GM19023 (cell line): ENCODE results near the gene ANGEL2.
"Not testable (repeated sequence)": the region's sequence is repeated elsewhere in the genome, so short reads cannot be mapped to it uniquely, and the experiment has no call there.

Source experiments
- ATAC-seq: cut with Tn5 transposase; IDR thresholded peaks from one replicate; pipeline ENCODE4 v1.9.1; 2021; ENCODE audit warnings: mild to moderate bottlenecking, moderate library complexity; ENCODE audit not compliant: unreplicated experiment

ANGEL2 gene

DNA sequence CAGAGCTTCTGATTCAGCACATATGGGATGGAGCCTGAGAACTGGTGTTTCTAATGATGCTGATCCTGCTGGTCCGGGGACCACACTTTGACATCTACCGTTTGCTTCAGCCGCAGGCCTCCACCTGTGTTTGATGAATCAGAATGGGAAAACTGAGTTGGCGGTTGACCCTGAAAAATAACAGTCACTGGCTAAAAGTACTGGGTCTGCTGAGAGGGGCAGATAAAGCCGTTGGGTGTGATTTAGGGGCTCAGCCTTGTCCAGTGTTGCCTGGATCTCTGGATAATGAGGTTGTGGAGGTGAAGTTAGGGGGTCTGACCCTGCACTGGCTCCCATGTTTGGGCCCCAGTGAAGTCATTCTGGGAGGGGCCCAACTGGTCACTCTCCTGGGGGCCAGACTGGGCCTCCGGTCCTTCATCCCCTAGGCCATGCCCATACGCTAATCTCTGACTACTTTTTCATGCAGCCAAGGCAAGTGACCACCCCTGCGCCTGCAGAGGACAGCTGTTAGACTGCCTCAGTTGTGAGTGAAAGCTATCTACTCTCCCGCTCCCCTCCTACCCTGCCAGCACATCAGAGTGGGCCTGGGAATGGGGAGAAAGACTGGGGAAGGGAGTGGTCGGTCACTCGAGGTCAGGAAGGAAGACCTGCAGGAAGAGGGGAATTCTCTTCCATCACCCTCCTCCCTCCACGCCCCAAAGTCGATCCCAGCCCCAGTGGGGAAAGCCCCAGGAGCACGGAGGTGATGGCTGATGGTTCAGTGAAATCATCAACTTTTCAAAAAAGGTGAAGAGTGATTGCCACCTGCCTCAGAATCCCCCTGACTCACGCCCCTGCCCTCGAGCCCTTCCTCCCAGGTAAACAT, 37.7 kb downstream of the ANGEL2 start:
- ATAC-seq: peak; percentile 42

DNA sequence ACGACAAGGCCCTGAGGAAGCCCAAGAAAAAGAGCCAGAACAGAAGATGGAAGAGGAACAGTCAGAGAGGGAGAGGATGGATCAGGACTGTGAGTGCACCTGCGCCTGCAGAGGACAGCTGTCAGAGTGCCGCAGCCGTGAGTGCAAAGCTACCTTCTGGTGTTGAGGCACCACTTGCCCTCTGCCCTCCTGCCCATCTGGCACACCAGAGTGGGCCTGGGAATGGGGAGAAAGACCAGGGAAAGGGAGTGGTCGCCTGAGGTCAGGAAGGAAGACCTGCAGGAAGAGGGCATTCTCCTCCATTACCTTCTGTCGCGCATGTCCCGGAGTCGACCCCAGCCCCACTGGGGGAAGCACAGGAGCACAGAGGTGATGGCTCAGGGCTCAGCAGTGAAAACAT, 39.1 kb downstream of the ANGEL2 start:
- no peak for ATAC-seq

- ATAC-seq: no peak
Measured at GRCh38 chr1:212975111-212975918, 40.4 kb downstream of the ANGEL2 start.

DNA sequence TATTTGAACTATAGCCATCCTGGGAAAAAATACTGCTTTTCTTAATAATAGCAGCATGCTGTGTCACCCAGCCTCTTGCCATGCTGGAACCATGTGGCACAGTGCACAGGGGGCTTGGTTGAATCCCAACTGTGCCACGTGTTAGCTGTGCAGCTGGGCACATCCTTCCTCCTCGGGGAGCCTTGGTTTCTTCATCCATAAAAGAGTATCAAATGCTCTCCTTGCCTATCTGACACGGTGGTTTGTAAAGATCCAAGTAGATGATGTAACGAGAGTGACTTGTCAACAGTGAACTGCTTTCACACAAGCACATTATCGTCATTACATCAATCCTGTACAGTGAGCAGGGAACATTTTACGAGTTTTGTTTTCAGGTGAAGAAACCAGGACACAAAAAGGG, 41.0 kb downstream of the ANGEL2 start:
- no peak for ATAC-seq

GRCh38 chr1:212973899-212974298, 41.8 kb downstream of the ANGEL2 start:
- ATAC-seq: no peak

DNA sequence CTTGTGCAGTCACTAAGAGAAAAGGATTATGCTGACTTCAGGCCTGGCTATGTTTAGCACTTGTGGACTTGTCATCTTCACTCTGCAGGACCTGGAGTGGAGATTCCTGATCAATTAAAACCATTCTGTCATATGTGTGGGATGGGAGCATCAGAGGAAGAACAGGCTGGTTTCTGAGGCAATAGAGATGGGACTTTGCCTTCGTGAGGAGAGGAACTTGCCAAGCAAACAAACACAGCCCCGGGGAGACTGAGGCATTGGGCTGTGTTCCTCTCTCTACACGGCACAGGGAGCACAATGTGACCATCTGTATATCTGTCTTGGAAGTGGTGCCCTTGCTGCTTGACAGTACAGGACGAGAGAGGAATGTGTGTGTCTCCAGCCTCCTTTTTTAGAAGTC, 42.2 kb downstream of the ANGEL2 start:
- no peak for ATAC-seq

DNA sequence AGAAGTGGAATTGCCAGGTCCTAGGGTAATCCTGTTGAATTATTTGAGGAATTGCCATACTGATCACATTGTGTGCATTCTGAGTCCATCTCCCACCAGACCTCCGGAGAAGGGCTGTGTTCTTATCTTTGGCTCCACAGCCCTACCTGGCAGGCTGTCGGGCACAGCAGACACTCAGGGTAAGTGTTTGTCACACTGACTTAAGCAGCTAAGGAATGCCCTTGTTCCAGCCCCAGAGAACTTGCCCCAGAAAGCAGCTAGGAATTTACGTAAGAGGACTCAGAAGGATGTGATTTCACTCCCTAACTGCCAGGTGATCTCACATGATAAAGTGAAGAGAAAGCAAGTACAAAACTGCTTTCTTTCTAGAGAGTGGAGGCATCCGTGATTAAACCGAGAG, 44.4 kb downstream of the ANGEL2 start:
- ATAC-seq: no peak

DNA sequence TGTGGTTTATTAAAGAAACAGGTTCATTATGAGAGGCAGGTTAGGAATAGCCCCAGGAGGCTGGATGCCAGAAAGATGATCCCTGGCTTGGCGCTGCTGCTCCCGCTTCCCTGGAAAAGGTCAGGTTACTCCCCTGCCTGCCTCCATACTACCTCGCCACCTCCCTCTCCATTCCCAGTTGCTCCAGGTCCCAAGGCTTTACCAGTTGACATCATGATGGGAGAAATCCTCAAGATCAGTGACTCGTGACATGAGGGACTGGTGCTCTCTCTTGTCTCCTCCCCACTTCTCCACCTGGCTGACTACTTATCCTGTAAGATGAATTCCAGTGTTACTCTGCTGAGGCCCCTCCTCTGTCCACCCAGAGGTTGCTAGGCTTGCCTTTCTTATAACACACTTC, 45.6 kb downstream of the ANGEL2 start:
- ATAC-seq: no peak

DNA sequence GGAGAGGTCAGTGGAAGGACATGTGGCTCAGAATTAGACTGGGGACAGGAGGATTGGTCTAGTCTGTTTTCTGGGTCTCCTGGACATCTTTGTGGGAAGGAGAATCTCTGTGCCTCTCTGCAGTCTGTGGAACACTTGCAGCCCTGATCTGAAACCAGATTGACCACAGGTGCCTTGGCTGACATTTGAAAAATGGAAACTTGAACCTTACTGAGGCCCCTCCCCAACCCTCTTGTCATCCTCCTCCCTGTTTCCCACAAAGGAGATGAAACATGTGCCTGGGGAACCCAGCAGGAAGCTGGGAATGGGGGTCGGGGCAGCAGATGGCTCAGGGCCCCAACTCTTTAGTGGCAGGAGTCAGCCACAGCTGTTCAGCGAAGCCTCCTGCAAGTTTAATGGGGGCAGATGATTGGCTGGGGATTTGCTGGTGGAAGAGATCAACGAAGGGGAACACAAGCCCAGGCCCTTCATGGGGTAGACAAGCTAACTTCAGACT, 47.3 kb downstream of the ANGEL2 start:
- no peak for ATAC-seq

DNA sequence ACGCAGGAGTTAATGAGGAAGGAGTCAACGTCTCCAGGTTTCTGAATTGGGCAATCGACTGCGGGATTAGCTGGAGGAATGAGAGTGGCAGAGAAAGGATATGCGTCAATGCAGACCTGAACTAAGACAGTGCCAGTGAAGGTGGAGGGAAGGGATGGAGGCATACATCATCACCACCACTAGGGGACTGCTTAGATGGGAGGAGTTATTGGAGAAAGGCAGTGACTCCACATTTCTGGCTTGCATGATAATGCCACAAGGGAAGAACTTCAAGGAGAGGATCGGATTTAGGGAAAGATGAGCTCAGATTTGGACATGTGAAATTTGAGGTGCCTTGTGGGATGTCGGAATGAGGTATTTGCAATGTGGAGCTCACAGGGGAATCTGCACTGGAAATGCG, 47.9 kb downstream of the ANGEL2 start:
- no peak for ATAC-seq

DNA sequence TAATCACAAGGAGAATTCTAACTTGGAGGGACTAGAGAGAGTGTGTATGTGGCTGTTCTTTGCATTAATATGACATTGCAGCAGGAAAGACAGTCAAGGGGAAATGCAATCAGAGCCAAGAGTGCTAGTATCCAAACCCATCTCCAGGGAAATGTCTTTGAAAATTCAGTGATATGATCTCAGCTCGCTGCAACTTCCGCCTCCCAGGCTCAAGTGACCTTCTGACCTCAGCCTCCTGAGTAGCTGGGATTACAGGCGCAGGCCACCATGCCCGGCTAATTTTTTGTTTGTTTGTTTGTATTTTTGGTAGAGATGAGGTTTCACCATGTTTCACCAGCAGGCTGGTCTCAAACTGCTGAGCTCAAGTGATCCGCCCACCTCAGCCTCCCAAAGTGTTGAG, 49.1 kb downstream of the ANGEL2 start:
- no peak for ATAC-seq

GRCh38 chr1:212964993-212965392, 50.7 kb downstream of the ANGEL2 start:
- ATAC-seq: not testable (repeated sequence)

DNA sequence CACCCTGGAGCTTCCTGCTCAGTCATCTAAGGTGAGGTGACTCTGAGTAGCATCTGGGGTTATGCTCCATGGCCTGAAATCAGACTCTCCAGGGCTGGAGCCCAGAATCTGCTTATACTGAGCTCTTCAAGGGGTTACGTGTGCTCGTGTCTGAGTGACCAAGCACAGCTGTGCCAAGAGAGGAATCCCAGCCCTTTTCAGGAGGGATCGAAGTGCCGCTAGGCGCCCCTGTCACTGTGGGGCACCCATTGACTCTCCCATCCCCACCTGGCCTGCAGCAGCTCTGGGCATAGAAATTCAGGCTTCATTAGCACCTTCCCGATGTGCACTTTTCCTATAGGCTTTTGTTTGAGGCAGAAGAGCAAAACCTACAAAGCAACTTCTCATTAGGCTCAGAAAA, 51.6 kb downstream of the ANGEL2 start:
- no peak for ATAC-seq

DNA sequence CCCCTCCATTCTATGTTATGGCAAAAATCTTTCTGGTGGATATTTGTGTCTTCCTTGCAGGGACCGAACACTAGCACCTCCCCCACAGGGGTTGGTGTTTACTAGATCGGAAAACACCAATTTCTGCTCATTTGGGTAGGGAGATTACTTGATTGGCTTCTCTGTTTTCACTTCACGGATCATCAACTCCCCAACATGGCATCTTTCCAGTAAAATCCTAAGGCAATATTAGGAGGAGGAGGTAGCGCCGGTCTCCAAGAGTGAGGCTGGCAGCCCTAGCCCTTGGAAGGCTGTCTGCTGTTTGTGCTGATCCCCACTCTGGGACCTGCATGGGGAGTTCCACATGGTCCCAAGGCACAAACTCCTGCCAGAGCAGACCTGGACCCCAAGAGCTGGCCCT, 53.2 kb downstream of the ANGEL2 start:
- no peak for ATAC-seq

DNA sequence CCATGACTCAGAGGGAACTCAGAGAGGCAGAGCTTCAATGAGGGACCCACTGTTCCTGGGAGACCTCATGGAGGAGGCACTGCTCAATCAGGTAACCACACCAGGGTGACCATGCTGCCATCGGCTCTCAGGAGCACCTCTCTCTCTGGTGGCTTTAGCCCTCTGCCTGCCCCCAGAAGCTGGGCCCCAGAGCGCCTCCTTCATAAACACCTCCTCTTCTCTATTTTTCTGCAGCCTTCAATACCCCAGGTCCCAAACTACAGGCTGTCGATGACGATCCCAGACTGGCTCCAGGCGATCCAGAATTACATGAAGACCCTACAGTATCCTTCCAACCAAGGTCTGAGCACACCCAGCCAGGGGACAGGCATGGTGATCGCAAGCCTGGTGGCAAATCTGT, 54.7 kb downstream of the ANGEL2 start:
- no peak for ATAC-seq

- ATAC-seq: peak; percentile 59
Measured at GRCh38 chr1:212959266-212960220, 56.1 kb downstream of the ANGEL2 start.

DNA sequence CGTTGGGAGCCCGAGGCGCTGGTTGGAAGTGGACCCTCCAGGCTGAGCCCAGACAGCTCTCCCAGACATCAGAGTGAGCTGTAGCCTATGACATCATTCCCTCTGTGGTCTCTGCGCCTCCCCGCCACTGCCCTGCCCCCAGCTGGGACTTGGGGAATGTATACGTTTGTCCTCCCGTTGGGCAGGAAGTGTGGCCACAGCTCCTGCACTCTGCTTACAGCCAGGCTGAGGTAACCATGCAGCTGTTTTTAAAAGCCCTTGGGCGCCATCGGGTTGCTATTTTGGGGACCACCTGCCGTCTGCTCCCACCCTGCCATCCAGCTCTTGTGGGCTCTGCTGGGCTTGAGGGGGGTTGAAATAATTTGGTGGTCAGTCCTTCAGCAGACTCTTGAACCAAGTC, 57.5 kb downstream of the ANGEL2 start:
- ATAC-seq: no peak

DNA sequence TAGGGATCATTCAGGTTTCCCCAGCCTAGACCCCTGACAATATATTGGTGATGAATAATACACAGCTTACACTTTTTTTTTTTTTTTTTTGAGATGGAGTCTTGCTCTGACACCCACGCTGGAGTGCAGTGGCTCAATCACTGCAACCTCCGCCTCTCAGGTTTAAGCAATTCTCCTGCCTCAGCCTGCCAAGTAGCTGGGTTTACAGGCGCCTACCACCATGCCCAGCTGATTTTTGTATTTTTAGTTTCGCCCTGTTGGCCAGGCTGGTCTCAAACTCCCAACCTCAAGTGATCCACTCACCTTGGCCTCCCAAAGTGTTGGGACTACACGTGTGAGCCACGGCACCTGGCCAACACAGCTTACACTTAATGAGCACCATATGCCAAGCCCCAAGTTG, 58.1 kb downstream of the ANGEL2 start:
- ATAC-seq: no peak

DNA sequence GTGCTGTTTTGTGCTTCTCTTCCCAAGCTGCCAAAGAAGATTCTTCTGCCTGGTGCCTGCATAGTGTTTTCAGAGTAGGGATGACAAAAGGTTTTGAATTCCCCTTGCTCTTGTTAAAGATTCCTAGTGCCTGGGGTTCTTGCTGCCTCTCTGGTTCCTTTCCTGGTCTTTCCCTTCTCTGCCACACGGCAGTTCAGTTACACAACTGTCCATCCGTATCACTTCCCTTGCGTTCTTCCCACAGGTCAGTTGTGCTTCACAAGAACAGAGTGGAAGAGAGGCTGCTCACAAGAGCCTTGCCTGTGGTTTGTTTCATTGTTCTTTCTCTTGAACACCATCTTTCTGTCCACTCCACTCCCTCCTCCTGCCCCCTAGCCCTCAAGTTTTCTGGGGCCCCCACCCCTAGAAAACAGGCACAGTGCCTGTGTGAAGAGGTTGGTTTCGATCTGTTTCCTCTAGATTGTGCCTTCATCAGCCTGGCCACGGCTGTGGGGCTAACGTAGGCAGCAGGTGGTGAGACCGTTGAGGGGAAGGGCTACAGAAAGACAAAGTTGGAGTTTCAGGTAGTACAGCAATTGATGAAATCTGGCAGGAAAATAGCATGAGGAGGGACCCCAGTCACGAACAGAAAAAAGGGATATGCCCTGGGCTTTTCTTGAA, 59.6 kb downstream of the ANGEL2 start:
- ATAC-seq: no peak

- ATAC-seq: peak; percentile 15
Measured at GRCh38 chr1:212955098-212955497, 60.6 kb downstream of the ANGEL2 start.
